ENCODE results near the gene DDR1.
"Not testable (repeated sequence)": the region's sequence is repeated elsewhere in the genome, so short reads cannot be mapped to it uniquely, and the experiment has no call there.

The DDR1 gene

GRCh38 chr6:30873137-30873640 is 11.1 kb upstream of the DDR1 start:
- no peaks in the 10 kb centered on the region for H3K27me3 ChIP-seq (ENCODE audit: control insufficient read depth in 1 of 2, insufficient read depth in 2 of 2, low read length in 2 of 2)
- no peak overlapping the region for H3K4me3 ChIP-seq (ENCODE audit: low read length in 2 of 2)
- H3K27ac ChIP-seq (ENCODE audit: low read length): no peak overlapping the region
- H3K9me3 ChIP-seq (ENCODE audit: control insufficient read depth in 2 of 2, low read length in 2 of 2): no peaks in the 10 kb centered on the region
- H3K4me1 ChIP-seq (ENCODE audit: control insufficient read depth, insufficient read depth, low read length): peaks cover 24% of the 10 kb centered on the region
- no peaks in the 10 kb centered on the region for H3K36me3 ChIP-seq (ENCODE audit: control insufficient read depth in 2 of 2, insufficient read depth in 2 of 2, low read length in 2 of 2)
- H3K9ac ChIP-seq (ENCODE audit: low read length in 2 of 2): no peak overlapping the region

GRCh38 chr6:30873795-30874194 is 10.5 kb upstream of the DDR1 start:
- not testable (repeated sequence) for H3K27ac ChIP-seq (ENCODE audit: low read length); H3K9me3 ChIP-seq (ENCODE audit: control insufficient read depth in 2 of 2, low read length in 2 of 2); H3K4me3 ChIP-seq (ENCODE audit: low read length in 2 of 2); H3K27me3 ChIP-seq (ENCODE audit: control insufficient read depth in 1 of 2, insufficient read depth in 2 of 2, low read length in 2 of 2); H3K9ac ChIP-seq (ENCODE audit: low read length in 2 of 2); H3K36me3 ChIP-seq (ENCODE audit: control insufficient read depth in 2 of 2, insufficient read depth in 2 of 2, low read length in 2 of 2)
- H3K4me1 ChIP-seq (ENCODE audit: control insufficient read depth, insufficient read depth, low read length): peaks cover 27% of the 10 kb centered on the region

GRCh38 chr6:30875244-30876038 is 8.9 kb upstream of the DDR1 start:
- H3K4me3 ChIP-seq (ENCODE audit: low read length in 2 of 2): no peak overlapping the region
- H3K27ac ChIP-seq (ENCODE audit: low read length): peak overlapping the region; percentile 92
- H3K27me3 ChIP-seq (ENCODE audit: control insufficient read depth in 1 of 2, insufficient read depth in 2 of 2, low read length in 2 of 2): no peaks in the 10 kb centered on the region

GRCh38 chr6:30876039-30876730 is 8.1 kb upstream of the DDR1 start:
- Histone ChIP-seq H3K4me1 (ENCODE audit: control insufficient read depth, insufficient read depth, low read length) (peaks cover 27% of the 10 kb centered on the region), H3K9ac (ENCODE audit: low read length in 2 of 2) (no peak overlapping the region), H3K27ac (ENCODE audit: low read length) (peak overlapping the region; percentile 92), H3K36me3 (ENCODE audit: control insufficient read depth in 2 of 2, insufficient read depth in 2 of 2, low read length in 2 of 2) (no peaks in the 10 kb centered on the region), H3K4me3 (ENCODE audit: low read length in 2 of 2) (no peak overlapping the region), H3K9me3 (ENCODE audit: control insufficient read depth in 2 of 2, low read length in 2 of 2) (no peaks in the 10 kb centered on the region), H3K27me3 (ENCODE audit: control insufficient read depth in 1 of 2, insufficient read depth in 2 of 2, low read length in 2 of 2) (no peaks in the 10 kb centered on the region)

More at GRCh38 chr6:30875244-30876038, 8.9 kb upstream of the DDR1 start:
- Histone ChIP-seq H3K36me3 (ENCODE audit: control insufficient read depth in 2 of 2, insufficient read depth in 2 of 2, low read length in 2 of 2) (no peaks in the 10 kb centered on the region), H3K9ac (ENCODE audit: low read length in 2 of 2) (peak overlapping the region in 1 of 2 donors; percentile 36), H3K4me1 (ENCODE audit: control insufficient read depth, insufficient read depth, low read length) (peaks cover 27% of the 10 kb centered on the region), H3K9me3 (ENCODE audit: control insufficient read depth in 2 of 2, low read length in 2 of 2) (no peaks in the 10 kb centered on the region)

- no peaks in the 10 kb centered on the region for H3K36me3 ChIP-seq (ENCODE audit: control insufficient read depth in 2 of 2, insufficient read depth in 2 of 2, low read length in 2 of 2)
- peak overlapping the region; percentile 92 for H3K27ac ChIP-seq (ENCODE audit: low read length)
- H3K4me1 ChIP-seq (ENCODE audit: control insufficient read depth, insufficient read depth, low read length): peaks cover 32% of the 10 kb centered on the region
- H3K4me3 ChIP-seq (ENCODE audit: low read length in 2 of 2): peak overlapping the region; percentile 23 to 74
- H3K27me3 ChIP-seq (ENCODE audit: control insufficient read depth in 1 of 2, insufficient read depth in 2 of 2, low read length in 2 of 2): no peaks in the 10 kb centered on the region
- peak overlapping the region; percentile 61 to 82 for H3K9ac ChIP-seq (ENCODE audit: low read length in 2 of 2)
- no peaks in the 10 kb centered on the region for H3K9me3 ChIP-seq (ENCODE audit: control insufficient read depth in 2 of 2, low read length in 2 of 2)
Measured at GRCh38 chr6:30877419-30878262, 6.7 kb upstream of the DDR1 start.

- Histone ChIP-seq H3K27me3 (ENCODE audit: control insufficient read depth in 1 of 2, insufficient read depth in 2 of 2, low read length in 2 of 2) (no peaks in the 10 kb centered on the region), H3K4me1 (ENCODE audit: control insufficient read depth, insufficient read depth, low read length) (peaks cover 41% of the 10 kb centered on the region), H3K9me3 (ENCODE audit: control insufficient read depth in 2 of 2, low read length in 2 of 2) (no peaks in the 10 kb centered on the region), H3K4me3 (ENCODE audit: low read length in 2 of 2) (no peak overlapping the region), H3K9ac (ENCODE audit: low read length in 2 of 2) (no peak overlapping the region), H3K36me3 (ENCODE audit: control insufficient read depth in 2 of 2, insufficient read depth in 2 of 2, low read length in 2 of 2) (no peaks in the 10 kb centered on the region), H3K27ac (ENCODE audit: low read length) (no peak overlapping the region)
Measured at GRCh38 chr6:30879684-30880427, 4.5 kb upstream of the DDR1 start.

- H3K36me3 ChIP-seq (ENCODE audit: control insufficient read depth in 2 of 2, insufficient read depth in 2 of 2, low read length in 2 of 2): no peaks in the 10 kb centered on the region
- no peak overlapping the region for H3K4me3 ChIP-seq (ENCODE audit: low read length in 2 of 2)
- no peak overlapping the region for H3K27ac ChIP-seq (ENCODE audit: low read length)
- H3K4me1 ChIP-seq (ENCODE audit: control insufficient read depth, insufficient read depth, low read length): peaks cover 47% of the 10 kb centered on the region
- no peaks in the 10 kb centered on the region for H3K9me3 ChIP-seq (ENCODE audit: control insufficient read depth in 2 of 2, low read length in 2 of 2)
- no peak overlapping the region for H3K9ac ChIP-seq (ENCODE audit: low read length in 2 of 2)
- no peaks in the 10 kb centered on the region for H3K27me3 ChIP-seq (ENCODE audit: control insufficient read depth in 1 of 2, insufficient read depth in 2 of 2, low read length in 2 of 2)
Measured at GRCh38 chr6:30880698-30881252, 3.5 kb upstream of the DDR1 start.

GRCh38 chr6:30881392-30882203 is 2.7 kb upstream of the DDR1 start:
- Histone ChIP-seq H3K36me3 (ENCODE audit: control insufficient read depth in 2 of 2, insufficient read depth in 2 of 2, low read length in 2 of 2) (no peaks in the 10 kb centered on the region), H3K9me3 (ENCODE audit: control insufficient read depth in 2 of 2, low read length in 2 of 2) (no peaks in the 10 kb centered on the region), H3K4me1 (ENCODE audit: control insufficient read depth, insufficient read depth, low read length) (peaks cover 47% of the 10 kb centered on the region), H3K27ac (ENCODE audit: low read length) (peak overlapping the region; percentile 87), H3K9ac (ENCODE audit: low read length in 2 of 2) (peak overlapping the region in 1 of 2 donors; percentile 4), H3K4me3 (ENCODE audit: low read length in 2 of 2) (no peak overlapping the region), H3K27me3 (ENCODE audit: control insufficient read depth in 1 of 2, insufficient read depth in 2 of 2, low read length in 2 of 2) (no peaks in the 10 kb centered on the region)

- Histone ChIP-seq H3K9ac (ENCODE audit: low read length in 2 of 2) (peak overlapping the region in 1 of 2 donors; percentile 11), H3K4me1 (ENCODE audit: control insufficient read depth, insufficient read depth, low read length) (peaks cover 49% of the 10 kb centered on the region), H3K4me3 (ENCODE audit: low read length in 2 of 2) (no peak overlapping the region), H3K9me3 (ENCODE audit: control insufficient read depth in 2 of 2, low read length in 2 of 2) (no peaks in the 10 kb centered on the region), H3K27ac (ENCODE audit: low read length) (peak overlapping the region; percentile 87), H3K27me3 (ENCODE audit: control insufficient read depth in 1 of 2, insufficient read depth in 2 of 2, low read length in 2 of 2) (no peaks in the 10 kb centered on the region), H3K36me3 (ENCODE audit: control insufficient read depth in 2 of 2, insufficient read depth in 2 of 2, low read length in 2 of 2) (no peaks in the 10 kb centered on the region)
Measured at GRCh38 chr6:30882204-30882758, 2.0 kb upstream of the DDR1 start.

Data from stomach smooth muscle (tissue), 2 donors.